Lower leg skin (tissue), 4 donors: ENCODE data around the gene WNT6. TPM values are rescaled to one million over a fixed set of nuclear protein-coding genes. Genes with fewer than 3 reads are reported as not detected.

Source experiments
- DNase-seq, 2 donors: peaks; one replicate each; pipeline ENCODE4 v3.0.0-alpha.2; 2019; ENCODE audit warnings: low spot score in 2 of 2
- H3K4me3 ChIP-seq: fragments of 200-600 bp; sonication (generic); 2 replicates; pipeline ENCODE4 v1.5.1; 2017; ENCODE audit warnings: mild to moderate bottlenecking, low read depth; ENCODE audit not compliant: poor library complexity, severe bottlenecking
- CTCF ChIP-seq, 3 donors: fragments of 450-650 bp; IDR thresholded peaks; one replicate each; pipeline ENCODE4 v1.5.1; 2016; ENCODE audit warnings: antibody characterized with exemption in 3 of 3, mild to moderate bottlenecking in 3 of 3, moderate library complexity in 2 of 3
- POLR2A ChIP-seq, 2 donors: fragments of 450-650 bp; IDR thresholded peaks; one replicate each; pipeline ENCODE4 v1.6.1; 2016 to 2017; ENCODE audit warnings: antibody characterized with exemption in 2 of 2, mild to moderate bottlenecking in 1 of 2, moderate library complexity in 1 of 2
- WGBS, 2 donors: methylation state at CpG; one replicate each; pipeline ENCODE4 v1.1.5; 2018; 5-methylcytosine and 5-hydroxymethylcytosine counted together
- intact Hi-C: fragments of 100-400 bp; cut with DNase I; formaldehyde crosslinking; loops from one replicate; pipeline ENCODE4 v1.15.0; 2023; ENCODE audit warnings: low total_unique reads
- total RNA-seq, 4 donors: library from RNA; depleted of rRNA; stranded (reverse); fragments of >200 nt; gene quantifications; one replicate each; pipeline ENCODE4 v1.1.0, GENCODE V29; 2016

WNT6 gene
- total RNA-seq, 4 donors from 2014 or later, result 1.3 to 5.5 (median 3.7) TPM

GRCh38 chr2:218819093-218819492 is 40.5 kb upstream of the WNT6 start:
- DNase-seq, result peak in 1 of 2 donors; percentile 66
- WGBS, 2 donors, result 89 to 92% methylated on average over 7 of the region's 7 CpGs
- TF ChIP-seq CTCF (IDR thresholded peaks at IDR 0.05), result no peak
- no peak for TF ChIP-seq POLR2A (IDR thresholded peaks at IDR 0.05)
- intact Hi-C loops, result no loop called here
- H3K4me3 ChIP-seq, result no peak overlapping the region

- TF ChIP-seq CTCF (IDR thresholded peaks at IDR 0.05) (no peak), POLR2A (IDR thresholded peaks at IDR 0.05) (no peak)
- H3K4me3 ChIP-seq, result no peak overlapping the region
- peak in 1 of 2 donors; percentile 66 for DNase-seq
- intact Hi-C loops, result no loop called here
- WGBS, 2 donors, result 91 to 94% methylated on average over 15 of the region's 15 CpGs
Observed at GRCh38 chr2:218820746-218821369, 38.7 kb upstream of the WNT6 start.

- DNase-seq, result peak in 1 of 2 donors; percentile 61
- WGBS, 2 donors, result 85 to 86% methylated on average over 9 of the region's 9 CpGs
- TF ChIP-seq POLR2A (IDR thresholded peaks at IDR 0.05) (no peak), CTCF (IDR thresholded peaks at IDR 0.05) (no peak)
- H3K4me3 ChIP-seq, result no peak overlapping the region
- intact Hi-C loops, result no loop called here
Observed at GRCh38 chr2:218821605-218822211, 37.9 kb upstream of the WNT6 start.

- WGBS, 2 donors, result 79 to 90% methylated on average over 7 of the region's 7 CpGs
- H3K4me3 ChIP-seq, result no peak overlapping the region
- intact Hi-C loops, result no loop called here
- TF ChIP-seq CTCF (IDR thresholded peaks at IDR 0.05) (no peak), POLR2A (IDR thresholded peaks at IDR 0.05) (no peak)
- DNase-seq, result peak in 1 of 2 donors; percentile 72
Observed at GRCh38 chr2:218822622-218823021, 37.0 kb upstream of the WNT6 start.

- H3K4me3 ChIP-seq, result no peak overlapping the region
- TF ChIP-seq POLR2A (IDR thresholded peaks at IDR 0.05) (no peak), CTCF (IDR thresholded peaks at IDR 0.05) (no peak)
- DNase-seq, result peak in 1 of 2 donors; percentile 77
- 83 to 85% methylated on average over 9 of the region's 9 CpGs for WGBS, 2 donors
- intact Hi-C loops, result no loop called here
Observed at GRCh38 chr2:218823196-218823855, 36.3 kb upstream of the WNT6 start.
